HepG2 (cell line): Measurements from ENCODE around the gene ETV2. TPM values are rescaled to one million over a fixed set of nuclear protein-coding genes. Genes with fewer than 3 reads are reported as not detected.

Experiments used
- EP300 ChIP-seq, 3 experiments: sonication (generic) in 1 of 3; formaldehyde crosslinking in 1 of 3; IDR thresholded peaks; 2 replicates each; pipeline versions ENCODE4 v1.5.1 to v1.6.1; 2011 to 2020; ENCODE audit warnings: low read depth in 2 of 3, low read length in 2 of 3, borderline replicate concordance in 1 of 3, improper control_type of control experiment in 1 of 3, mild to moderate bottlenecking in 1 of 3, missing genetic modification reagents in 1 of 3, moderate library complexity in 1 of 3
- MLLT10 ChIP-seq: sonication (generic); formaldehyde crosslinking; IDR thresholded peaks from 2 replicates; pipeline ENCODE4 v1.4.0; 2020; ENCODE audit warnings: missing genetic modification reagents
- MTF1 ChIP-seq: sonication (generic); formaldehyde crosslinking; IDR thresholded peaks from 2 replicates; pipeline ENCODE4 v1.5.0; 2020; ENCODE audit warnings: missing genetic modification reagents
- PHF8 ChIP-seq: sonication (generic); formaldehyde crosslinking; IDR thresholded peaks from 2 replicates; pipeline ENCODE4 v1.5.0; 2020; ENCODE audit warnings: missing genetic modification reagents
- POLR2A ChIP-seq, 2 experiments: IDR thresholded peaks; 2 replicates each; pipeline ENCODE4 v1.6.1; 2011; ENCODE audit warnings: low read depth in 2 of 2, low read length in 2 of 2, mild to moderate bottlenecking in 1 of 2, moderate library complexity in 1 of 2; ENCODE audit not compliant: insufficient read depth in 1 of 2
- PRMT3 ChIP-seq: sonication (generic); formaldehyde crosslinking; IDR thresholded peaks from 2 replicates; pipeline ENCODE4 v1.8.1; 2022; ENCODE audit warnings: low read depth, mild to moderate bottlenecking, moderate library complexity, missing genetic modification reagents, borderline replicate concordance
- ZNF138 ChIP-seq: sonication (generic); formaldehyde crosslinking; IDR thresholded peaks from 2 replicates; pipeline ENCODE4 v1.5.0; 2020; ENCODE audit warnings: mild to moderate bottlenecking, low read depth, missing genetic modification reagents
- ZNF510 ChIP-seq: sonication (generic); formaldehyde crosslinking; IDR thresholded peaks from 2 replicates; pipeline ENCODE4 v1.4.0; 2020; ENCODE audit warnings: low read depth, mild to moderate bottlenecking, missing genetic modification reagents
- ZNF678 ChIP-seq: sonication (generic); formaldehyde crosslinking; IDR thresholded peaks from 2 replicates; pipeline ENCODE4 v1.4.0; 2020; ENCODE audit warnings: mild to moderate bottlenecking, missing genetic modification reagents
- polyA plus RNA-seq, 8 experiments: library from polyadenylated mRNA; depleted of rRNA in 3 of 8; stranded (reverse) in 7 of 8; unstranded in 1 of 8; fragments of >200 nt; fragmentation: Illumina TruSeq in 4 of 8; extraction: Trizol in 4 of 8; gene quantifications; 2 replicates each; pipeline versions ENCODE4 v1.2.1 to v1.2.3, GENCODE V29; 2011 to 2016; ENCODE audit warnings: low read depth in 4 of 8, missing spikeins in 1 of 8, mixed read lengths in 1 of 8; ENCODE audit not compliant: insufficient read depth in 1 of 8
- total RNA-seq, 5 experiments: library from RNA; depleted of rRNA; stranded (reverse); fragments of >200 nt; fragmentation: Illumina TruSeq; extraction: Trizol; gene quantifications; 2 replicates each; pipeline ENCODE4 v1.2.3, GENCODE V29; 2016; ENCODE audit warnings: low read depth in 1 of 5
- TF ChIP-seq, protein P1 (sequence below): sonication (generic); formaldehyde crosslinking; IDR thresholded peaks from 2 replicates; pipeline ENCODE4 v1.8.0; 2022; ENCODE audit warnings: mild to moderate bottlenecking, missing genetic modification reagents; ENCODE audit not compliant: insufficient replicate concordance
- TF ChIP-seq, protein P2 (sequence below): sonication (generic); formaldehyde crosslinking; IDR thresholded peaks from 2 replicates; pipeline ENCODE4 v1.4.0; 2020; ENCODE audit warnings: missing genetic modification reagents

ETV2 gene
- total and polyA plus RNA-seq, 2 of the 13 experiments (the other 11 are each of a cell fraction or from before 2014, with no cell fraction given): 0.07 to 0.20 TPM

DNA sequence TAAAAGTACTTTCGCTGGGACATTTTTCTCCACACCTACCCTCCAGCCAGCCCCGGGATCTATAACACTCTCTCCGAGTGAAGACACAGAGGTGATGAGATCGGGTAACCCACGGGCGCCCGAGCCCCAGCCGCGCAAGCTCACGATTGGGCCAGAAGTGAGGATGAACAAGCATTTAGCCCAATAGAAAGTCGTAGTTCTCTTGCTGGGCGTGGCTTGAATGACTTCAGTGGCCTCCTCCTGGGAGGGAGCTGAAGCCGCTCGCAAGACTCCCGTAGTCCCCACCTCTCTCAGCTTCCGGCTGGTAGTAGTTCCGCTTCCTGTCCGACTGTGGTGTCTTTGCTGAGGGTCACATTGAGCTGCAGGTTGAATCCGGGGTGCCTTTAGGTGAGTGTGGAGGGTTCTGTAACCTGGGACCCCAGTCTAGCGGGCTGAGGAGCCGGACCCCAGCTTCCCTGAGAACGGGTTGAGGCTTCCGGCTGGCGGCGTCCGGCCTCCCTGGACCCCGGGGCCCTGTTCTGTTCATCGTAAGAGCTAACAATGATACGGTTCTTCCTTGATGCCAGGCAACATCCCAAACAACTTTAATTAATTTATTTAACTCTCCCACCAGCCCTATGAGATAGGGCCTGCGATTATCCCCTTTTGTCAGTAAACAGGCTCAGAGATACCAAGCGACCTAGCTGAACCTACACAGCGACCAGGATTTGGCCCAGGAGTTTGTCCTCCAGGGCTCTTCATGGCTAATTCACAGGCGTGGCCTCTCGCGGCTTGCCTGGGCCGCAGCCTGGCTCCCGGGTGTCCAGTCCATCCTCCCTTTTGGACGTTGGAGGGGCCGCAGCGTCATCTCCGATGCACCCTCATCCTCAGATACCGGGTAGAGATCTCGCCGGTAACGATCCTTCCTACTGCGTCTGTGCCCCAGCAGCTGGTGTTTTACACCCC is 6.7 kb downstream of the ETV2 start, which contains the start of gene COX6B1 (continued):
- TF ChIP-seq, protein P1, sequence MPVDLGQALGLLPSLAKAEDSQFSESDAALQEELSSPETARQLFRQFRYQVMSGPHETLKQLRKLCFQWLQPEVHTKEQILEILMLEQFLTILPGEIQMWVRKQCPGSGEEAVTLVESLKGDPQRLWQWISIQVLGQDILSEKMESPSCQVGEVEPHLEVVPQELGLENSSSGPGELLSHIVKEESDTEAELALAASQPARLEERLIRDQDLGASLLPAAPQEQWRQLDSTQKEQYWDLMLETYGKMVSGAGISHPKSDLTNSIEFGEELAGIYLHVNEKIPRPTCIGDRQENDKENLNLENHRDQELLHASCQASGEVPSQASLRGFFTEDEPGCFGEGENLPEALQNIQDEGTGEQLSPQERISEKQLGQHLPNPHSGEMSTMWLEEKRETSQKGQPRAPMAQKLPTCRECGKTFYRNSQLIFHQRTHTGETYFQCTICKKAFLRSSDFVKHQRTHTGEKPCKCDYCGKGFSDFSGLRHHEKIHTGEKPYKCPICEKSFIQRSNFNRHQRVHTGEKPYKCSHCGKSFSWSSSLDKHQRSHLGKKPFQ (CRISPR knock-in tag): no peak
- TF ChIP-seq PHF8 (CRISPR knock-in tag) (peak; percentile 83), ZNF678 (CRISPR knock-in tag) (0 out of 2 replicates have a peak, but pooled peaks have one; percentile 15), ZNF138 (0 out of 2 replicates have a peak, but pooled peaks have one; percentile 29), PRMT3 (no peak), POLR2A (IDR thresholded peaks at IDR 0.05; ENCODE audit: insufficient read depth in 1 of 2, low read depth in 2 of 2, low read length in 2 of 2) (peak; percentile 79 to 90), MLLT10 (no peak), MTF1 (no peak), ZNF510 (CRISPR knock-in tag) (no peak), EP300 (IDR thresholded peaks at IDR 0.05; ENCODE audit: low read depth in 2 of 2, low read length in 2 of 2) (no peak), EP300 (CRISPR knock-in tag; IDR thresholded peaks at IDR 0.05; ENCODE audit: borderline replicate concordance) (no peak)
- TF ChIP-seq, protein P2, sequence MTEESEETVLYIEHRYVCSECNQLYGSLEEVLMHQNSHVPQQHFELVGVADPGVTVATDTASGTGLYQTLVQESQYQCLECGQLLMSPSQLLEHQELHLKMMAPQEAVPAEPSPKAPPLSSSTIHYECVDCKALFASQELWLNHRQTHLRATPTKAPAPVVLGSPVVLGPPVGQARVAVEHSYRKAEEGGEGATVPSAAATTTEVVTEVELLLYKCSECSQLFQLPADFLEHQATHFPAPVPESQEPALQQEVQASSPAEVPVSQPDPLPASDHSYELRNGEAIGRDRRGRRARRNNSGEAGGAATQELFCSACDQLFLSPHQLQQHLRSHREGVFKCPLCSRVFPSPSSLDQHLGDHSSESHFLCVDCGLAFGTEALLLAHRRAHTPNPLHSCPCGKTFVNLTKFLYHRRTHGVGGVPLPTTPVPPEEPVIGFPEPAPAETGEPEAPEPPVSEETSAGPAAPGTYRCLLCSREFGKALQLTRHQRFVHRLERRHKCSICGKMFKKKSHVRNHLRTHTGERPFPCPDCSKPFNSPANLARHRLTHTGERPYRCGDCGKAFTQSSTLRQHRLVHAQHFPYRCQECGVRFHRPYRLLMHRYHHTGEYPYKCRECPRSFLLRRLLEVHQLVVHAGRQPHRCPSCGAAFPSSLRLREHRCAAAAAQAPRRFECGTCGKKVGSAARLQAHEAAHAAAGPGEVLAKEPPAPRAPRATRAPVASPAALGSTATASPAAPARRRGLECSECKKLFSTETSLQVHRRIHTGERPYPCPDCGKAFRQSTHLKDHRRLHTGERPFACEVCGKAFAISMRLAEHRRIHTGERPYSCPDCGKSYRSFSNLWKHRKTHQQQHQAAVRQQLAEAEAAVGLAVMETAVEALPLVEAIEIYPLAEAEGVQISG (CRISPR knock-in tag): peak; percentile 49
